Measurements from ENCODE around the gene ZNF532.
"Not testable (repeated sequence)": the region's sequence is repeated elsewhere in the genome, so short reads cannot be mapped to it uniquely, and the experiment has no call there.

The ZNF532 gene

GRCh38 chr18:58905777-58906428, 41.2 kb downstream of the ZNF532 start:
- no peak for DNase-seq

GRCh38 chr18:58908006-58908405, 43.3 kb downstream of the ZNF532 start:
- DNase-seq = no peak

DNA sequence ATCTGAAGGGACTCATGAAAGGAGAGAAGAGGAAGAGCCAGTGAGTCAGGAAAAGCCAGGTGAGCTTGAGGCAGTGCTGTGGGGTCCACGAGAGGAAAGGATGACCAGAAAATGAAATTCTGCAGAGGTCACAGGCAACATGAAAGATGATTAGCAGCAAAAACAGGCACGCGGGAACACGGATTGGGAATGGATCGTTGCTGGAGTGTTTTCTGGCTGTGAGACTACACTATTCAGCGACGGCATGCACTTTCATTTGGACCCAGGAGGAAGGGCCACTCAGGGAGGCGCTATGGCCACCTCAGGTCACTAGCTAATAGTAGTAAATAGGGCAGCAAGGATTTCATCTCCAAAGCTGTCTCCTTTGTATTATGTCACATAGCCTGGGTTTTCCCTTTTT, 44.8 kb downstream of the ZNF532 start:
- DNase-seq = no peak

DNA sequence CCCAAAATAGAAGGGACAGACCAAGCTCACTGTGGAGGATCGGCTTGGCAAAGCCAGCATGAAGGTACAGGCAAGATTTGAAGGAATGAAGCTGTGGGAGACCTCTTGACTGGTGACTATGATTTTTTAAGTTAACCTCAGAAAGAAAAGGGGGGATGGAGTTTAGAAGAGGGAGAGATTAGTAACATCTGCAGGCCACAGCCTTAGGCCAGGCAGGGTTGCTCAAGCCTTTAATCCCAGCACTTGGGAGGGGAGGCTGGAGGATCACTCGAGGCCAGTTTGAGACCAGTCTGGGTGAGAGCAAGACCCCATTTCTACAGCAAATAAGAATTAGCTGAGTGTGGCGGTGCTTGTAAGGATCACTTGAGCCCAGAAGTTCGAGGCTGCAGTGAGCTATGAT, 46.6 kb downstream of the ZNF532 start:
- no peak for DNase-seq

- DNase-seq = no peak
These were observed 47.1 kb downstream of the ZNF532 start for GRCh38 chr18:58911766-58912165.

DNA sequence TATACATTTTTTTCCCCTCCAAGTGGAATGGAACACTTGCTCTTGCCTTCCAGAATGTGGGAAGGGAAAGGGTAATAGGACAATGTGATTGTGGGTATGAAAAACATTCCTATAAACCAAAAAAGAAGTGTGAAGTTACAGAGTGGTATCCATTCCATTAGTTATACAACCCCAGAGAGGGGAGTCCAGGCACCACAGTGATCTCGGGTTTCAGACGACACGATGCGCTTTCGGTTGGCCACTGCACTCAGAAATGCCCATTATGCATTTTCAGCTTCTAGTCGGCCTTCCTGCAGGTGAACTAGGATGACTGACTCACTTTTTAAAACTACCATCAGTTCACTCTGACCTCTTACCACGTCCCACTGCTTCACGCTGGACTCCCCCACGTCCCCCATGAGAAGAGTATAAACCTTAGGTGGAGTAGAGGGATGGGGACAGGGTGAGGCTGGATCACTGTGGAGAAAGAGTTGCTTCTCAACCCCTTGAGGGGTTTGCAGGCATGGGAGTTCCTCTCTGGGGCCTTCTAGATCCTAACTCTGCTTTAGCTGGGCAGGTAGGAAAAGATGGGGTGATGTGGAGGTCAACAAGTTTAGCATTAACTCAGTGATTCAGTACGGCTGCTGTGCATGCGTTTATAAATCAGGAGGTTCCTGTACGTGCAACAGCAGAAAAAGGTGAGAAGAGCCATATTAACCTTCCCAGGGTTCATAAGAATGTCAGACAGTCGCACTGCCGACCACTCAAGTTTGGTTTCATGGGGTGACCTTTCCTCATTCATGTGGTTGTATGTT, 50.5 kb downstream of the ZNF532 start:
- DNase-seq = no peak

DNA sequence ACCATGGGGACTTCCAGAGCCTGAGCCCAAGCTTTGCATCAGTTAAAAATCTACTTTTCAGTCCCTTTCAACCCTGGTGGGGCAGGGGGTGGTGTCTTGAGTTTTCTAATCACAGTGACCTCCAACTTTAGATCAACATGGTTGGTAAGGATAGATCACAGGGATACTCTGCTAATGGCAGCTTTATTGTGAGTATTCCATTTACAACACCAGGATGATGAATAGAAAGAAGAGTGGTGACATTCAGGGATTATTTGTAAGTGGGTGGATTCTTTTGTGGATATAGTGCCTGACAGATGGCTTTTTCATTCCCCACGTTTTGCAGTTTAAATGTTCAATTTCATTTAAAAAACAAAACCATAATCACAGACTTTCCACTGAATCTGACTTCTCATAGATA, 51.3 kb downstream of the ZNF532 start:
- DNase-seq = no peak

- not testable (repeated sequence) for DNase-seq
These were observed 55.3 kb downstream of the ZNF532 start for GRCh38 chr18:58919934-58920333.

GRCh38 chr18:58922995-58923394, 58.3 kb downstream of the ZNF532 start:
- no peak for DNase-seq

DNA sequence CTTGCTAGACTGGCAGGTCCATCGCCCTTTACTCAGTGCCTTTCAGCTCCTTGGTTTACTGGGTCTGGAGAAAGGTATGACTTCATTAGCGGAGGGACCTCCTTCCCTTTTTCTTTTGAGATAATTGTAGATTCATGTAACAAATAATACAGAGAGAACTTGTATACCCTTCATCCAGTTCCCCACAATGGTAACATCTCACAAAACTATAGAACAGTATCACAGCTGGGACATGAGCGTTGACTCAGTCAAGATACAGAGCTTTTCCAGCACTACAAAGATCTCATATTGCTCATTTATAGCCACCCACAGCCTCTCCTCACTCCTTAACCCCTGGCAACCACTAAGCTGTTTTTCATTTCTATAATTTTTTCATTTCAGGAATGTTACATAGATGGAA, 59.8 kb downstream of the ZNF532 start:
- DNase-seq = no peak

DNA sequence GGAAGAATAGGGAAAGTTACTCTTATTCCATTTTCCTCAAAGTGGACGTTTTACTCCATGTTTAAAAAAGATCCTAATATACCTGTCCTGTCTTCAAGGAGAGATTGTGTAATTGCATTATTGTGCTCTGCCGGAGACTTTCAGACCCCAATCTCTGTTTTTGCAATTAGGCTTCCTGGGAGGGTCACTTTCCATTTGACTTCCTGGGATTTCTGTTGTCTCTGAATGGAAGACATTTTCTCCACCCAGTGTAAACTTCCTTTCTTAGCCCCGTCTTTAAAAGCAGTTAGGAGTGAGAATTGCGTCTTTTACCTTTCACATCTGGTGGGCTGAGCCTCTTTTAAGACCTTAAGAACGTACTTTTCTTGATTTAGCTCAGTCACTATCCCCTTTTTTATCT, 63.0 kb downstream of the ZNF532 start:
- DNase-seq = no peak

- no peak for DNase-seq
These were observed 63.7 kb downstream of the ZNF532 start for GRCh38 chr18:58928386-58928785.

DNA sequence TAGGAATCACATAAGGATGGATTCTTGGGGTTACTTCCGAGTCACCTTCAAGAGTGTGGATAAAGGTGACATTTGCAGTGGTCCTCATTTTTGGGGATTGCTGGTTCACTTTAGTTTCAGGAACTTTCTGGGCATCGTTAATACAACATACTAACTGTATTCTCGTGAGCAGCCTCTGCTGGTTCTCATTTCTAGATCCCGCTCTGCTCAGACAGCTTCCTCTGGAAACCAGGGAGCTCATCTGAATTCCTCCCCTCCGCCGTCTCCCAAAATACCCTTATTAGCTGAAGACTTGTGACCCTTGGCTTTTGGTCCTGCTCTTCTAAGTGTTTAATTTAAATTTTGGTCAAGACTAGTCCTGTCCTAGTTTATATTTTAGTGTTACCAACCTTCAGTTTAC, 64.5 kb downstream of the ZNF532 start:
- DNase-seq = no peak

GRCh38 chr18:58934356-58934755, 69.7 kb downstream of the ZNF532 start:
- no peak for DNase-seq

DNA sequence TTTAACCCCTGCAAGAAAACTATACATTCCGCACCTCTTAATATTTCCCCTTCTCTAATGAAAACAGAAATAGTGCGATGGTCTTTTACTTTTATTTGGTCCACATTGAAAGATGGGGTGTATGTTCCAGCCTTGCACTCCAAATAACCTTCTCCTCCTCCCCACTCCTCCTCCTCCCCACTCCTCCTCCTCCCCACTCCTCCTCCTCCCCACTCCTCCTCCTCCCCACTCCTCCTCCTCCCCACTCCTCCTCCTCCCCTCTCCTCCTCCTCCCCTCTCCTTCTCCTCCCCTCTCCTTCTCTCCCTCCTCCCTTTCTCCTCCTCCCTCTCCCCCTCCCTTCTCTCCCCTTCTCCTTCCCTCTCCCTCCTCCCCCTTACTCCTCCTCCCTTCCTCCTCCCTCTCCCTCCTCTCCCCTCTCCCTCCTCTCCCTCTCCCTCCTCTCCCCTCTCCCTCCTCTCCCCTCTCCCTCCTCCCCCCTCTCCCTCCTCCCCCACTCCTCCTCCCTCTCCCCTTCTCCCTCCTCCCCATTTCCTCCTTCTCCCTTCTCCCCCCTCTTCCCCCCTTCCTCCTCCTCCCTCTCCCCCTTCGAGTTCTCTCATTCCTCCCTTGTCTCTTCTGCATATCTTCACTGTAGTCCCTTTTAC, 70.4 kb downstream of the ZNF532 start:
- no peak for DNase-seq

DNA sequence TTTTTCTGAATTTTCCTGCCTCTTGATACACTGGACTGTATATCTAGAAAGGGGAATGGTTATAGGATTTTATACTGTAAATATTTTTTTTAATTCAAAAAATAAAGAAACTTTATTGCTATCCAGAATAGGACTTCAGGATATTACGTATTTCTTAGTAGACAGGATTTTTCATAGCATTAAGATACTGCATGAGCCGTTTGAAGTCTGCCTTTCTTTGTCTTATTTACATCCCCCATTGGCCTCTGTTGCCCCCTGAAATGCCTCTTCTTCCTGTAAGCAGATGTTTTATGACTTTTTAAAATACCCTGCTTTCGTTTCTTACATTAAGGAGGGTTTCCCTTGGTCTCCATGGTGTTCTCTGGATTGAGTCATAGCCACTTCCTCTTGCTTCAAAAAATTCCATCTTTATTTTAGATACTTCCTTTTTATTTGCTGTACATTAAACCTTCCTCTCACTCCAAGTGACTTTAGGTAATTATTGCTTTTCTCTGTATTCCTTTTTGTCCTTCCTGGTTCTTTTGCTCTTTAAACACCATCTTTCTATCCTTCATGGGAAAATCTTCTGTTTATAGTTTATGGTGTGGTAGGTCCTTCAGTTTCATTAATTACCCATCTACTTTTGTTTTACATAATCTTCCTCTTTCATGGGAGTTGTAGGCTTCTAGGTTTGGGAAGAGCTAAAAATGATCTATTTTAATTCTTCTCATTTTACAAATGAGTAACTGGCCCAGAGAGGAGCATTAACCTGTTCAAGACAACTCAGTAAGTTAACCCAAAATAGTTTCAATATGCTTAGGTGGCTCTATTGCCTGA, 72.6 kb downstream of the ZNF532 start:
- no peak for DNase-seq

- DNase-seq = no peak
These were observed 73.2 kb downstream of the ZNF532 start for GRCh38 chr18:58937887-58938267.

GRCh38 chr18:58941426-58942099, 76.9 kb downstream of the ZNF532 start:
- DNase-seq = no peak

- DNase-seq = no peak
These were observed 79.2 kb downstream of the ZNF532 start for GRCh38 chr18:58943896-58944295.

DNA sequence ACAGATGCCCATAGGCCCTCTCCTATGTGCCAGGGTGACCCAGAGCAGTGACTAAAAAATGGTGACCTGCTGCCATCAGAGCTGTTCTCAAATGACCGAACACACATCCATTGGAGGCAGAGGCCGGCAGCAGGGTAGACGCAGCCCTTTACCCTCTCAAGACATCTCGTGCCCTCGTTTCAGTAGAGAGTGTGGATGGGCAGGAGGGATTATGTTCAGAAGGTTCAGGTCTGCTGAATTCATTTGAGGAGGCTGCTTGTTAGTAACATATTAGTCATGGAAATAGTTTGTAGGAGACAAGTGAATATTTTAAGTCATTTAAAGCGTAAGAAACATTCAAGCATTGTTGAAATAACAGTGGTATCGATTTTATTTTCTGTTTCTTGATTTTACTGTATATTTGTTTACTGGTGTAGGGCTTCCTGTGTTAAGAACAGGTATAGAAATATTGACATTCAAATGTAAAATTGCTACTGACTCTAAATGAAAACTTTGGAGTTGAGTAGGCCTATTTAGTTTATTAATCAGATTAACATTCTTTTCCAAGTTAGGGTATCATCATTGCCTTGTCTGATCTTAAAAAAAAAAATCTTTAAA, 82.6 kb downstream of the ZNF532 start:
- no peak for DNase-seq

- no peak for DNase-seq
These were observed 84.4 kb downstream of the ZNF532 start for GRCh38 chr18:58949031-58949430.

DNA sequence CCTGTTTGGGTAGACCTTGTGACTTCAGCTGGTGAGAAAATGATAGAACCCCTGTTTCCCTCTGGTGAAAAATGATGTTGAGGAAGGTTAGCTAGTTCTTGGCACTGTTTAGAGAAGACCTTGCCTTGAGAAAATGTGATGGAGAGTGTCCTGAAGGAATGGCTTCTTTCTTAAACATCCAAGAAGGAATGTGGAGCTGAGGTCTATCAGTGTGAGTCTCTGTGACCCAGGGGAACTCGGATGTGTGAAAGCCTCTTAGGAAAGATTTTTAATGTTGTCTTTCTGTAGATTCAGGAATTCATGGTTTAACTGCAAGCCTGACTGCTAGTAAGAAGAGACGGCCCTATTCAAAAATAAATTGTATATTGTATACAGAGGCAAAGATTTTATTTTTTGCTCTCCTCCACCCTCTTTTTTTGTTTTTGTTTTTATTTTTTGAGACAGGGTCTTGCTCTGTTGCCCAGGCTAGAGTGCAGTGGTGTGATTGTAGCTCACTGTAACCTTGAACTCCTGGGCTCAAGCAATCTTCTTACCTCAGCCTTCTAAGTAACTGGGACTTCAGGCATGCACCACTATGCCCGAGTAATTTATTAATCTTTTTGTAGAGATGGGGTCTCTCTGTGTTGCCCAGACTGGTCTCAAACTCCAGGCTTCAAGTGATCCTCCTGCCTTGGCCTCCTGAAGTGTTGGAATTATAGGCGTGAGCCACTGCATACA, 87.5 kb downstream of the ZNF532 start:
- DNase-seq = no peak

All from NCI-H510A treated with DMSO at 0.1 percent for 48 hours (cell line).